GM19238 (cell line): ENCODE results near the gene SYNGR2.

ENCODE experiments used
- DNase-seq: peaks from one replicate; pipeline ENCODE4 v3.0.0; 2011; ENCODE audit warnings: low spot score; ENCODE audit not compliant: insufficient read length

SYNGR2 gene, protein sequence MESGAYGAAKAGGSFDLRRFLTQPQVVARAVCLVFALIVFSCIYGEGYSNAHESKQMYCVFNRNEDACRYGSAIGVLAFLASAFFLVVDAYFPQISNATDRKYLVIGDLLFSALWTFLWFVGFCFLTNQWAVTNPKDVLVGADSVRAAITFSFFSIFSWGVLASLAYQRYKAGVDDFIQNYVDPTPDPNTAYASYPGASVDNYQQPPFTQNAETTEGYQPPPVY

DNA sequence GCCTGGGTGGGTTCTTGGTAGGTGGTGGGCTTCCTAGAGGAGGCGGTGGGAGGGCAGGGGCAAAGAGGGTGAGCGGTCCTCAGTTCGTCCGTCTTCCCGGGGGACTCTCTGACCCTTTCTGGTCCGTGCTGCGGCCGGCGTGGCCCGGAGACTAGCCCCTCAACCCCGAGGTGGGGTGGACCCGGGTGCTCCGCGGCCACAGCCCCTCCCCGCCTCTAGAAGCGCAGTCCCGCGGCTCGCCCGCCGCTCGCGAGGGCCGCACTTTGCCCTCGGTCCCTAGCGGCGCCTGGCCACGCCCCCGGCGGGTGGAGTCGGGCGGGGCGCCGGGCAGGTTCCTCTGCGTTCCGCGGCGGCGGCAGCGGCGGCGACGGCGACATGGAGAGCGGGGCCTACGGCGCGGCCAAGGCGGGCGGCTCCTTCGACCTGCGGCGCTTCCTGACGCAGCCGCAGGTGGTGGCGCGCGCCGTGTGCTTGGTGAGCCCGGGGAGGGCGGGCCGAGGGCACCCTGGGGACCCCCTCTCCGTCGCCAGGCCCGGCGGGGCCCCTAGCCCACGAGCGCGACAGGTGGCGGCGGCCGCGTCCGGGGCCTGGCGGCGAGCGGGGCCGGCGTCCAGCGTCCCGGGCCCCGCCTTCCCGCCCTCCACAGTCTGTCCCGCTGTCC is at the start of gene SYNGR2:
SYNGR2 (plus strand) TSS at position 340 of the 661 bp plus-strand sequence; CDS start at position 376, 36 bp downstream.
- peak; percentile 91 for DNase-seq

DNA sequence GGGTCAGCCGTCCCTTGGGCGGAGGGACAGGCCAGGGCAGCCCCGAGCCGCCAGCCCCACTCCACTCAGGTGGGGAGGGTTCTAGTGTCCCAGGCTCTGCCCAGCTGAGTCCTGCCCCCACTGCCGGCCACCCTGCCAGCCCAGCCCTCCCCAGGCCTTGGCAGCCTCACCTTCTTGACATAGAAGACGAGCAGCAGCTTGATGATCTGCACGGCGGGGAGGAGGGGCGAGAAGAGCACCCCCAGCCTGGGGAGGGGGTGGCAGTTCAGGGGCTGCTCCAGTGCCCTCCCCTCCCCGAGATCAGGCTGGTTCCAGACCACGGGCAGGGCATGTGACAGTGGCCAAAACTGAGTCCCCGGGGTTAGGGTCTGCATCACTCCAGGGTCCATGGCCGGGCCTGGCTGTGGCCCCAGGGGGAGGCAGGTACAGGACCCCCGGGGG is 49.6 kb upstream of the SYNGR2 start:
- DNase-seq = no peak

DNA sequence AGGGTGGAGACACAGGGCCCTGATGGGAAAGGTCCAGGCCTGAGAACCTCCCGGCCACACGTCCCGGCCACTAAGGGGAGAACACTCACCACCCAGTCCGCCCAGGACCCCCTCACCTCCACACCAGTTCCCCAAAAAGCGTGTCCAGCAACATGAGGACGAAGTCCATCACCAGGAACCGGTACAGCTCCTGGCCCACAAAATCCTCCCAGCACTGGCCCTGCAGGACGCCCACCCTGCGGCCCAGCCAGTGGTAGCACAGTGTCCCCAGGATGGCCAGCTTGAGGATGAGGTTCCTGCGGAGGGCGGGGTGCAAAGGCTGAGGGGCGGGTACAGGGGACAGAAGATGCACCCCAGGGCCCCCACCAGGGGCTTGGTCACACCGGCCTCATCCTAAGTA is 47.8 kb upstream of the SYNGR2 start:
- no peak for DNase-seq

DNA sequence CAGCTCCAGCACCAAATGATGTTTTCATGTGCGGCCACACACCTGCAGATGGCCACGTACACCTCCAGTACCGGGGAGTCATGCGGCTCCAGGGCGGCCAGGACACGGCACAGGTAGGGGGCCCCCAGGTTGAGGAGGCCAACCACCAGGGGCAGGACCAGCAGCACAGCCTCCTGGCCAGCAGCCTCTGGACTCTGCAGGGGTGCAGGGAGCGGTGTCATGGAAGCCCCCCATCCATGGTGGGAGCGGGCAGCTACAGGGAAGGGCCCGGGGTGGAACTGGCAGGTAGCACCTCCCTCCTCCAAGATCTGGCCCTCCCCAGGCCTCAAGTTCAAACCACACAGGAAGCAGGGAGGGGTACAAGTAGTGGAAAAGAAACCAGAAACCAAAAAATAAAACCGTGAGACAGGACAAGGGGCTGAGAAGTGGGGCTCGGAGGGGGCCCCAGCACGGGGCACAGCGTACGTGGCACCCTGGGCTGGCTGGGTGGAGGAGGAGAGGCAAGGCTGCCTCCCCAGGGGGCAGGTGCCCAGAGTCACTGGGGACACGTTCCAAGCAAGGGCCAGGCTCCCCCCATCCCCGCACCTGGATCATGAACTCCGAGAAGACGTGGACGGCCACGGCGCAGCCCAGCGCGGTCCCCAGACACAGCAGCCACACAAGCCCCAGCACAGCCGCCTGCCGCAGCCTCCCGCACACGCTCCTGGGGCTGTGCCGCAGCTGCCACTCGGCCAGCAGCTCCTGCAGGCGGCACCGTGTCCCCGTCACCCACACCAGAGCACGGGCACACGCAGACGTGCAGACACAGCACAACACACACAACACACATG is 47.2 kb upstream of the SYNGR2 start:
- DNase-seq = no peak

DNA sequence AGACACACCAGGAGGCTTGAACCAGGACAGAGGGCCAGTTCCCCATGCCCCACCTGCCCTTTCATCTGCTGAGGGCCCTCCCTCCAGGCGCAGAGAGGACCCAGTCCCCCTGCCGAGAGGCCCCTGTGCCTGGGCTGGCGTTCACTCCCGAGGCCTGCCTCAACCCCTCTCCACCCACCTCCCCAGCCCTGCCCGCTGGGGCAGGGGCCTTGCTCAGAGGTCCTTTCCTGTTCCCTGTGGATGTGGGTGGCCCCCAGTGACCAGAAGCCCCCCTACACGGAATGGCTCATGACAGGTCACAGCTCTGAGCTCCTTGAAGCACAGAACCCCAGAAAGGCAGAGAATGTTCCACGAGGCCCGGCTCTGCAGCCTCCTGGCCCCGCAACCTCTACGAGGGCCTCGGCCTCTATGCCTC is 46.6 kb upstream of the SYNGR2 start:
- DNase-seq = no peak

DNA sequence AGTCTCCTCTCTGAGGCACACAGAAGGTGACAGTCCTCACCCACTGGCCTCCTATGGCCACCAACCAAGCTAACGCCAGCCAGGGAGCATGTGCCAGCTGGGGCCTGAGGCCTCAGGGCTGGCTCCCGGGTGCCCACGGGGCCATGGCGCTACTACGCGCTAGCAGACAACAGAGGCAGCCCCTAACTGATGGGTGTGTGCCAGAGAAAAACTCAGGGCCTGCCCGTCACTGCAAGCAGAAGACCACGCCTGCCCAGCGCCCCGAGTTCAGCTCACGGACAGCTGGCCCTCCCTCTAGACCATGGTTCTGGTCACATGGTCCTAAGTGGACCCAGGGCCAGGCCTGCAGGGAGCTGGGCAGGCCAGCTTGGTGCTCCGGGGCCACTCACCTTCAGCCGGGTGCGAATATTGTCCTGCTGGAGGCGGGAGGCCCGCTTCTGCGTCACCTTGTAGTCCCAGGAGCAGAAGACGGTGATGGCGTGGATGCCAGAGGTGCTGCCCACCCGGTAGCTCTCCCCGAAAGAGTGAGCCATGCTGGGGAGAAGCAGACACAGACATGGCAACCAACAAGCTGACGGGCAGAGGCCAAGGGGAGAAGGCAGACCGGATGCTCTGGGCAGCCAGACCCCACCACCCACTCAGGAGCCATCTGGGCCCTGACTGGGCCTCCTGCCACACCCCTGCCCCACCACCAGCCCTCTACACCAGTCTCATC is 46.0 kb upstream of the SYNGR2 start:
- DNase-seq = no peak

DNA sequence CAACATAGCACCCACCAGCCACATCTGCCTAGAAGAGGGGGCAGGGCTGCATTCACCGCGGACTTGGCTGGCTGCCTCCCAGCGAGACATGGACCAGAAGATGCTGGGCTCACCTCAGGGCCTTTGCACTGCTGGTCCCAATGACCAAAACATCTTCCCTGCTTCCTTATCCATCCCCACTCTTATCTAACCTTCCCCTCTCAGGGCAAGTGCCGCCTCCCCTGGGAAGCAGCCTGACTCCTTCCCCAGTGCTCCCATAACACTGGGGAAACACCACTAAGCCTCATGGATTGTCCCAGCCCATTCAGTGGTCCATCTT is 45.5 kb upstream of the SYNGR2 start:
- DNase-seq = no peak

DNA sequence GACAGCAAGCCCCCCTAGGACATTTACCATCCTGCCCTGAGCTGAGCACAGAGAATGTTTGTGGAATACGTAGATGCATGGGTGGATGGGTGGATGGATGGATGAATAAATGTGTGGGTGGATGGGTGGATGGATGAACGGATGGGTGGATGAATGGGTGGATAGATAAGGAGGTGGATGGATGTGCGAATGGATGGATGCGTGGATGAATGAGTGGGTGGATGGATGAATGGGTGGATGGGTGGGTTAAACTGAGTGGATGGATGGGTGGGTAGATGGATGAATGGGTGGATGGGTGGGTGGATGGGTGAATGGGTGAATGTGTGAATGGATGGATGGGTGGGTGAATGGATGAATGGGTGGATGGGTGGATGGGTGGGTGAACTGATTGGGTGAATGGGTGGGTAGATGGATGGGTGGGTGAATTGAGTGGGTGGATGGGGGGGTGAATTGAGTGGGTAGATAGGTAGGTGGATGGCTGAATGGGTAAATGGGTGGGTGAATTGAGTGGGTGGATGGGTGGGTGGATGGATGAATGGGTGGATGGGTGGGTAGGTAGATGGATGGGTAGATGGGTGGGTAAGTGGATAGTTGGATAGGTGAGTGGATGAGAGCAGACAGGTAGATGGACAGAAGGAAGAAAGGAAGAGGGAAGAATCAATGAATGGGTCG is 45.0 kb upstream of the SYNGR2 start:
- no peak for DNase-seq

DNA sequence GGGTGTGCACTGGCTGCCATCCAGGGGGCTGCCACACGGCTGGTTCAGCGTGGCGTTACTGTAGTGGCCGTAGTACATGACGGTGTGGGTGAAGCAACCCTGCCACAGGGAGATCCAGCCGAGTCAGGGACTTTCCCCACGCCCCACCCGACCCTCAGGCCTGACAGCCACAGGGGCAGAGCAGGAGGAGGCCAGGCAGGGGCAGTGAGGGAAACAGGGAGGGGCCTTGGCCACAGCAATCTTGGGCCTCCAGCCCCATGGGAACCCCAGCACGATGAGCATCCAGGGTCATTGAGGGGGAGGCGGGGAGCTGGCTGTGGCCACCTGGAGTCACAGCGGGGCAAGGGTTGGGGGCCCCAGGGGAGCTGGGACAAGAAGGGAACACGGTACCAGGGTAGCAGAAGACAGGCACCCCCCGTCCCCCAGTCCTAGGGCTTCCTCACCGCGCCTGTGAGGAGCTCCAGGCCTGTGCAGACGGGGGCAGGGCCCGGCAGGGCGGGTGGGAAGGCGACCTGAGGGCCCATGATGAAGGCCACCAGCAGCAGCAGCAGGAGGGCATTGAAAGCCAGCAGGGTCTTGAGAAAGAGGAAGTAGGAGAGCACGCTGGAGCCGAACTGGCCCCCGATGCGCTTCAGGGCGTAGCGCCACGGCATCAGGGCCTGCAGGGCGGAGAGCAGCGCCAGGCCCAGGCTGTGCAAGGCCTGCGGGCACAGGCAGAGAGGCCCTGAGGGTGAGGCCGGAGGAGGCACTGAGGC is 44.1 kb upstream of the SYNGR2 start:
- peak; percentile 74 for DNase-seq

DNA sequence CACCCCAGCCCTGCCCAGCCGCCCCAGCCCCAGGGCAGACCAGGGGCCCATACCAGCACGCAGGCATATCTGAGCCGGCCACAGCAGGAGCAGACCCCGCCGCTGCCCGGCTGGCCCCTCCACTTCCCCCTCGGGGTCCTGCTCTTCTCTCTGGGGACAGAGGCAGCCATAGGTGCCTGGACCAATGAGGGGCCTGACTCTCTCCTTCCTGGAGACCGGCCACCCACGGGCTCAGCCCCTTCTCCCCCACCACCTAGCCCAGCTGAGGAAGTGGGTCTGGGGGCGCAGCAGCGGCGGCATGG is 43.6 kb upstream of the SYNGR2 start:
- DNase-seq = no peak

DNA sequence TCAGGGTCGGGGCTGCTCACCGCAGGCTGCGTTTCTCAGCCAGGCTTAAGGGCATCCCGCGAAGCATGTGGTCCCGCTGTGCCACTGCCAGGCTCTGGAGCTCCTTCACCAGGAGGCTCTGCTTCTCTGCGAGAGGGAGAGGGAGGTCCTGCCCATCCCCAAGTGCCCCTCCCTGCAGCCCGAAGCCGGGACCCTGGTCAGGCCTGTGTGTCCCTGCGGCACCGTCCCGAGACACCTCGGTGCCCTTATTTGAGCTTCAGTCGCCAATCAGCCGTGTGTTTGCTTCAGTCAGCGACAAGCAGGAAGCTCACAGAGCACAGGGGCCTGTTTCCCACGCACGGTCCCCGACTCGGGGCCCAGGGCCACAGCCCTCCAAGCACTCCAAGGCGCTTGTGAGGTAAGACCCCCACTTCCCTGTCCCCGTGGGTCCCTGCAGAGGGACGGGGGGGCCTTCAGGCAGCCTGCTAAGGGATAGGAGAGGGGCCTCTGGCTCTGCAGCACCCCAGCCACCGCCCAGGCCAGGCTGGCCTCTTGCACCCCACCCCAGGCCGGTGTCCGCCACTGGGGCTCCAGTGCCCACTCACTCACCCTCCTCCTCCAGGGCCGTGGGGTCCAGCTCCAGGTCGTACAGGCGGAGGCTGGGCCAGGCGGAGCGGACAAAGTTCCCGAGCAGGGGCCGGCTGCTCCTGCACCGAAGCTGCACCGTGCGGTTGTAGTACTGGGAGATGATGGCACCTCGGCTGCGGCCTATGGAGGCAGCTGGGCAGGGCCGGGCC is 43.1 kb upstream of the SYNGR2 start:
- DNase-seq = no peak

DNA sequence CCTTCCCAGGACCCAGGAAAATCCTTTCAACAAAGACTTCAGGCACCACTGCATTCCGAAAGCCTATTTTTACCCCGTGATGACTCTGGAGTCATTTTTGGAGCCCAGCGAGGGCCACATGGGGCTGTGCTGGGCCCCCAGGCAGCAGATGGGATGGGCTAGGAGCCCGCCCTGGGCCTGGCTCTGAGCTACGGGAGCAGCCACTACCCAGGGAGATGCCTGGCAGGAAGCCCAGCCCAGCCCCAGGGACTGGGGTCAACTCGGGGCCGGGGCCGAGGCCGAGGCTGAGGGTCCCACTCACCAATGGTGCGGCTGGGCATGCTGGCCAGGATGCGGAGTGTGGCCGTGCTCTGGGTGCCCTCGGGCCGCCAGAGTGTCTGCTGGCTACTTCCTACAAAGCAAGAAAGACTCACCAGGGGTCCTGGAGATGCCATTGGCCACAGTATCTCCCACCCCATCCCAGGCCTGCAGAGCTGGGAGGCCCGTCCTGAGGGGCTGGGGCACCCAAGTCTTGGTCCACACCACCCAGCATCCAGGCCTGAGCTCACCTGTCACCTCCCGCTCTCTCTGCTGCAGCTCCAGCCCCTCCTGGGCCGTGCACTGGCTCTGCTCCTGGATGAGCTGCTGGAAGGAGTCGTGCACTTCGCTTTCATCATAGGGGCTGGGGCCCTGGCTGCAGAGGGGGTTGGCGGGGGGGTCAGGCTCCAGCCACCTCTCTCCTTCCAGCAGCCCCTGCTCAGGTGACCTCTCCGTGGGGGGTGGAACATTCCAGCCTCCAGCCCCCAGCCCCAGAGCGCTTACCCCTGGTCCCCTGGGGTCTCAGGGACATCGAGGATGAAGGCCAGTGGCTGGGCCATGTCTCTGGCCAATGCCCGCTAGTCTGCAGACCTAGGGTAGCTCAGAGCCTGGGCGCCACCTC is 42.1 kb upstream of the SYNGR2 start:
- no peak for DNase-seq

DNA sequence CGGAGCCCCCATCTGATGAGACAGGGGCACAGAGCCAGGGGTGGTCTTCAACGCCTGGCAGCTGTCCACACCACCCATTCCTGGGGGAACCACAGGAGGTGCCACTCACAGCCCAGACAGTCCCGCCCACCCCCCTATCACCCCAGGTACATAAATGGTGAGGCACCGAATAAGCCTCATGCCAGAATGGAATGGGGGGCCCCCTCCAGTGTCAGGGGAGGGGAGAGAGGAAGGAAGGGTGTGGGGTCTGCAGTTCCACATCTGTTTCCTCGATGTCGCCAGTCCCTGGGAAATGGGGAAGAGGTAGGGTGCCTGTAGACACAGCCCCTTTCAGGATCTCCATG is 41.5 kb upstream of the SYNGR2 start:
- no peak for DNase-seq

DNA sequence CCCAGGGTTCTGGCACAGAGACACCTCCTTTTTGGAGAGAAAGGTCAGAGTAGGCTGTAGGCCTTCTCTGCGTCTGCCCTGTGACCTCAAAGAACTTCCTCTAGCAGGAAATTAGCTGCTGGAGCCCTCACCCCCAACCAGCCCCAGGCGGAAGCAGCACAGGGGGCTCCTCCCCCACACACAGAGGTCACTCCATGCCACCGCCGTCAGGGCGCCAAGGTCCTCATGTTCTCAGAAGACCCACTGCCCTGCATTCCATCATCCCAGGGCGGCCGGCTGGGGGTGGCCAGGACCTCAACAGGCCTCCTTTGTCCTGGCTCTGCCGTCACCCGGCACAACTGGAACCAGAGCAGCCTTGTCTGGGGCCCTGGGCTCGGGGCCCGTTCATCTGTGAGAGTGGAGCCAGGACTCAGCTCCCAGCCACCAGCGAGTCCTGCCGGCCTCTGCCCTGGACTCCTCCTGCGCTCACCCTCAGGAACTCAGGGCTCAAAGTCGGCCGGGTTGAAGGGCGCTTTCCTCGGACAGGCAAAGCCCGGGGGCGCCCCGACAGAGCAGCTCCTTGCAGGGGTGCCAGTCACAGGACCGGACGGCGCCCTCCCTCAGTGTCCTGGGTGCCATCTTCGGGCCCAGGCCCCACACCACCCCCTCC is 41.0 kb upstream of the SYNGR2 start:
- peak; percentile 81 for DNase-seq

DNA sequence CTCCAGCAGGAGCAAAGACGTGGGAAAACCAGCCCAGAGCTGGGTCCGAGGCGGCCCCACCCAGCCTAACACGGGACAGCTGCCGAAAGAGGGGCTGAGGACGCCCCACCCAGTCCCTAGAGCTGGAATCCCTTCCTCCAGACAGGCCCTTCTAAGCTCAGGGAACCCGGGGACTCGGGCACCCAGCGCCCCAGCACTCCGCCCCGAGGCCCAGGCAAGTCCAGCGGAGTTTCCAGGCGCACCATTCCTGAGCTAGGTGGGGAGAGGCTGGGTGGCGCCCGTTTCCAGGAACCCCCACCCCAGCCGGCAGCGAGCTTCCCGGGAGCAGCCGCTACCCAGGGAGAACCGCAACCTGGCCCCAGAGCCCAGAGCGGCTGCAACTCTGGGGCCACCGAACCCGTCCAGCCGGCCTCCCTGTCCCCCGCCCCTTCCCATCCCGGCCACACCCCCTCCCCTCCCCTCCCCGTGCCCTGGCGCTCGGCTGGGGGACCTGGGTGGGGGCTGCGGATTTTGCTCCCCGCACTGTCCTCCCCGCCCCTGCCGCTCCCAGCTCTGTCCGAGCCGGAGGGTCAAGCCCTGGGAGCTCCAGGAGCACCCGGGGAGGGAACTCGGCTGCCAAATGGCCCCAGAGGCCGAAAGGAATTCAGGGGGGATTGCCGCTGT is 40.4 kb upstream of the SYNGR2 start:
- no peak for DNase-seq

DNA sequence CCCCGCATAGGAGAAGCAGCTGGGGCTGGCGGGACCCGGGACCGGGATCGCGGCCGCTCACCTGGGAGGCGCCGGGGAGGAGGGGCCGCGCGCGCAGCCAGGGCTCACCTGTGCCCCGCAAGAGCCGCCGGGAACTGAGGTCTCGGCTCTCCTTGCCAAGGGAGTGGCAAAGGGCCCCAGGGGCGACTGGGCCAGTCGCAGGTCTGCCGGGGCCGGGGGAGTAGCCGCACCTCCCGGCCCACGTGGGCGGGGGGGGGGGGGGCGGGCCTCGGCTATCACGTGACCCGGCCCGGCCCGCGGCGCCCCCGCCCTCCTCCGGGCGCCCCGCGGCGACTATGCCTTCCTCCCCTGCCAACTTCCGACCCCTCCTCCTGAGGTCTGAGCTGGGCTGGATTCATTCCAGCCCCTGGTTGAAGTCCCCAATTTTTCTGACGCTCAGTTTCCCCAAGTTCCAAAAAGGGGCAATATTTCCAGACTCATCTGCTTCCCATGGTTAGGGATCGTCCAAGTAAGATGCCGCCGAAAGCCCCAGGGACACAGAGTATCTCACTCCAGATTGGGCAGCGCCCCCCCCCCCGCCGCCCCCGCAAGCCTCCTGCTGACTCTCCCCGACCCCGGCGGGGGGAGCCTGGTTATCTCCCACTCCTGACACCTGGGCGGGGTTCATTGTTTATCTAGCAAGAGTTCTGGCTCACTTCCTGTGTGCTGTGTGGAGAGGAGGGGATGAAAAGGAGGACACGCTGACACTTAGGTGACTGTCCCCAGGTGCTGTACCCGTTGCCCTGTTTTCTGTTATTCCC is 39.6 kb upstream of the SYNGR2 start, which contains the start of gene TMC6:
TMC6 (minus strand) TSS at position 205 of the 800 bp plus-strand sequence. CDS start 1,923 bp downstream, outside the sequence.
- peak; percentile 72 for DNase-seq
